ENCODE results near the gene ZCCHC7. TPM values are rescaled to one million over a fixed set of nuclear protein-coding genes. Genes with fewer than 3 reads are reported as not detected.

The ZCCHC7 gene
- total and polyA plus RNA-seq, 2 of the 8 experiments (the other 6 are each of a cell fraction or from before 2014, with no cell fraction given) = 12.2 to 27.5 TPM

- Histone ChIP-seq H3K9me3 (ENCODE audit: insufficient read depth in 2 of 2, low read depth in 1 of 2, low read length in 1 of 2) (no peaks in the 10 kb centered on the region), H3K27me3 (replicated peaks in 1 of 4; ENCODE audit: control insufficient read depth in 3 of 4, extremely low read depth in 1 of 4, insufficient read depth in 3 of 4, low read length in 3 of 4) (no peaks in the 10 kb centered on the region), H3K4me3 (ENCODE audit: extremely low read depth in 1 of 4, insufficient read depth in 2 of 4, low read depth in 3 of 4, low read length in 4 of 4) (no peak overlapping the region), H4K8ac (ENCODE audit: extremely low read depth, insufficient read depth, low read length) (no peak overlapping the region), H3K79me2 (ENCODE audit: control insufficient read depth in 1 of 2, insufficient read depth in 2 of 2, low read length in 2 of 2) (no peaks in the 10 kb centered on the region), H4K5ac (ENCODE audit: insufficient read length, low read depth, low read length) (no peak overlapping the region), H2BK15ac (ENCODE audit: low read length) (no peak overlapping the region), H4K91ac (replicated peaks; ENCODE audit: insufficient read length, low read length) (no peak overlapping the region), H3K4ac (replicated peaks; ENCODE audit: insufficient read length, low read depth, low read length) (no peak overlapping the region), H3K36me3 (ENCODE audit: control insufficient read depth in 2 of 4, insufficient read depth in 4 of 4, low read length in 3 of 4) (no peaks in the 10 kb centered on the region), H2BK5ac (ENCODE audit: low read depth, low read length) (no peak overlapping the region), H3K23ac (ENCODE audit: insufficient read length) (no peak overlapping the region), H3K79me1 (ENCODE audit: low read depth, low read length) (no peaks in the 10 kb centered on the region; the same call in 1 of the 2 replicates), H3K56ac (replicated peaks; ENCODE audit: insufficient read length, low read depth, low read length) (no peak overlapping the region), H2BK120ac (replicated peaks; ENCODE audit: low read depth, low read length) (no peak overlapping the region), H3K18ac (ENCODE audit: extremely low read depth, low read length) (no peak overlapping the region), H4K20me1 (replicated peaks in 1 of 2; ENCODE audit: control insufficient read depth in 1 of 2, insufficient read depth in 2 of 2, low read length in 2 of 2) (no peaks in the 10 kb centered on the region), H2BK20ac (ENCODE audit: low read length) (no peak overlapping the region), H3K4me2 (ENCODE audit: insufficient read depth in 1 of 2, low read depth in 2 of 2, low read length in 2 of 2) (no peak overlapping the region), H2BK12ac (ENCODE audit: low read depth, low read length) (no peak overlapping the region), H2AK5ac (ENCODE audit: low read depth, low read length) (no peak overlapping the region), H3K9ac (replicated peaks in 1 of 4; ENCODE audit: extremely low read depth in 1 of 4, low read depth in 3 of 4, low read length in 3 of 4) (no peak overlapping the region), H3K27ac (ENCODE audit: low read depth, low read length) (no peak overlapping the region), H3K4me1 (replicated peaks in 1 of 4; ENCODE audit: control insufficient read depth in 3 of 4, insufficient read depth in 4 of 4, low read length in 3 of 4) (peaks cover 0 to 6% (median 2%) of the 10 kb centered on the region in 4 experiments; a peak in 3 of 7 replicates), H3K23me2 (ENCODE audit: low read depth, low read length) (no peaks in the 10 kb centered on the region), H3K14ac (ENCODE audit: insufficient read length) (no peak overlapping the region), H2AFZ (ENCODE audit: low read length) (no peak overlapping the region)
- 67% methylated on average over 4 of the region's 6 CpGs; no CpG with 5 or more reads in 1 of the 2 experiments for WGBS, 2 experiments (ENCODE audit: extremely low coverage in 1 of 2, insufficient coverage in 1 of 2, insufficient read length in 1 of 2, insufficient replicate concordance in 2 of 2, low coverage in 1 of 2, low lambda C conversion rate in 2 of 2, missing lambda C conversion rate in 1 of 2)
- POLR2A ChIA-PET (ENCODE audit: partially characterized antibody) = no interaction called here
- DNase-seq (ENCODE audit: low read depth in 1 of 2, low spot score in 2 of 2) (no peak), FAIRE-seq (no peak)
- CTCF ChIA-PET (ENCODE audit: partially characterized antibody) = interaction anchor here (0.5 kb wide), 1 partner anchor 135 kb away, joined by 4 read pairs; no protein-coding TSS in a partner anchor
- TF ChIP-seq JUND (IDR thresholded peaks at IDR 0.05; ENCODE audit: low read length) = no peak
- no peak for TF ChIP-seq TEAD4 (IDR thresholded peaks at IDR 0.05; ENCODE audit: low read depth, low read length)
- no peak for TF ChIP-seq RNF2 (IDR thresholded peaks at IDR 0.05; ENCODE audit: borderline replicate concordance, low read depth, low read length, missing control alignments, poor library complexity, severe bottlenecking)
- TF ChIP-seq EGR1 (IDR thresholded peaks at IDR 0.05; ENCODE audit: borderline replicate concordance, low read depth, low read length) = no peak
- no peak for TF ChIP-seq TBP (IDR thresholded peaks at IDR 0.05; ENCODE audit: low read depth, low read length)
- no peak for TF ChIP-seq RBBP5 (IDR thresholded peaks at IDR 0.05; ENCODE audit: borderline replicate concordance, low read depth, low read length)
- no peak for TF ChIP-seq YY1 (IDR thresholded peaks at IDR 0.05; ENCODE audit: low read depth, low read length)
- no peak for TF ChIP-seq E2F6 (IDR thresholded peaks at IDR 0.05)
- no peak for TF ChIP-seq ATF2 (IDR thresholded peaks at IDR 0.05; ENCODE audit: low read length)
- TF ChIP-seq SP4 (IDR thresholded peaks at IDR 0.05; ENCODE audit: low read length) = no peak
- no peak for TF ChIP-seq SIRT6 (IDR thresholded peaks at IDR 0.05; ENCODE audit: low read length)
Observed at GRCh38 chr9:37286530-37287175, 166.3 kb downstream of the ZCCHC7 start.
